Mesenteric fat pad (tissue), 1 donor: Measurements from ENCODE around the gene PTGER3. TPM values are rescaled to one million over a fixed set of nuclear protein-coding genes. Genes with fewer than 3 reads are reported as not detected.
A peak's percentile ranks its signal among the peaks of the same experiment; 100 is the strongest.
"Not testable (repeated sequence)": the region's sequence is repeated elsewhere in the genome, so short reads cannot be mapped to it uniquely, and the experiment has no call there.

Source experiments
- DNase-seq: peaks from one replicate; pipeline ENCODE4 v3.0.0-alpha.2; 2020; ENCODE audit warnings: low spot score
- microRNA-seq: library from miRNA; unstranded; fragments of <30 nt; microRNA quantifications from one replicate; pipeline ENCODE4 v1.2.0, GENCODE V29; 2020; ENCODE audit warnings: borderline number of aligned reads
- total RNA-seq: library from RNA; stranded (reverse); fragmentation: NEBNext Ultra II Directional; extraction: Animal tissue kit (Norgen Biotek cat#: 25700); gene quantifications from one replicate; pipeline ENCODE4 v1.2.1, GENCODE V29; 2021
- donor health status: DM: yes; HTN: yes; CAD: no.

PTGER3 gene
- total RNA-seq, 1 donor from 2014 or later = 253 TPM

- DNase-seq = no peak
Observed at GRCh38 chr1:70961374-70961975, 86.1 kb downstream of the PTGER3 start.

- DNase-seq = no peak
Observed at GRCh38 chr1:70948396-70949017, 99.1 kb downstream of the PTGER3 start.

GRCh38 chr1:70947835-70948234, 99.8 kb downstream of the PTGER3 start:
- no peak for DNase-seq

GRCh38 chr1:70945676-70946075, 101.9 kb downstream of the PTGER3 start:
- no peak for DNase-seq

GRCh38 chr1:70945251-70945650, 102.4 kb downstream of the PTGER3 start:
- no peak for DNase-seq

- no peak for DNase-seq
Observed at GRCh38 chr1:70941563-70941962, 106.1 kb downstream of the PTGER3 start.

GRCh38 chr1:70940398-70940797, 107.2 kb downstream of the PTGER3 start:
- not testable (repeated sequence) for DNase-seq

- no peak for DNase-seq
Observed at GRCh38 chr1:70934194-70934961, 113.2 kb downstream of the PTGER3 start.

- DNase-seq = no peak
Observed at GRCh38 chr1:70930062-70930461, 117.6 kb downstream of the PTGER3 start.

GRCh38 chr1:70922196-70922595, 125.4 kb downstream of the PTGER3 start:
- DNase-seq = no peak

Small RNAs within 50 kb of the gene (microRNA-seq; reads per million reads assigned to microRNA genes)
- 264 reads per million, percentile 63 among the genes with 10 or more reads in this experiment for gene MIR186

Other genes with a start within 250 kb of the PTGER3 start
- gene ZRANB2, start 33.2 kb upstream of the PTGER3 start, total RNA-seq = 61.9 TPM